Measurements from ENCODE around the gene NRN1.

DNA sequence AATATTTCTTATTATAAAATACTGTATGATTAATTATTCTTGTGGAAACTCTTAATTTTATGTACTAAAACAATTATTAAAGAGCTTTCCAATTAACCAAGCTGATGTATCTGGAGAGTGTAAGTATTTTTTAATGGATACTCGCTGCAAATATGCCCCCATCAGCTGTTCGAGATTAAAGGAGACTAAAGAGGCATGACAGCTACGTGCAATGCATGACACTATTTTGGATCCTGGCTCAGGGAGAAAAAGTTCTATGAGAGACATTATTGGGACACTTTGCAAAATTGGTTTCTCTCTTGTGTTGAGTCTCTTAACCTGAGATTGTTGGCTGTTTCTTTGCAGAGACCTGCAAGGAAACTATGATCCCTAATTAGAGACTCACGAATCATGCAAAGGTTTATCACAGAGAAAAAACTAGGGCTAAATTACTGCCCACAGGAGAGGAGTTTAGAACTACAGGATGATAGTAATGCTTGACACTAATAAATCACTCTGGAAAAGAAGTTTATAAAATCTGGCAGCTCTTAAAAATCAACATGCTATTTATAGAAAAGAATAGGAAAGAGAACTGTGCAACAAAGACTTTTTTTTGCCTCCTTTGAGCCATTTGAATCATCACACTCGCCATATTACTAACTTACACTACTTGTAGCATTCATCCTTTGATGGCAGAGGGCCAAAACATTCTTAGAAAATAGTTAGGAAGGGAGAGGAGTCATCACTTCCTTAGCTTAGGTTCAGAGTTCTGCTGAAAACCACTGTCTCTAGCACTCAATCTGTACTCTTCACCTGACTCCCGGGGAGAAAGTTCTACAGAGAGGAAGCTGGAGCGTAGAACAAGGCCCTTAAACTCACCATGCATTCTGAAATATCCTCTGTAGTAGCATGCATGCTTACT, 25.3 kb downstream of the NRN1 start:
- TF ChIP-seq EP300 (IDR thresholded peaks at IDR 0.05), result no peak
- TF ChIP-seq, protein P1, sequence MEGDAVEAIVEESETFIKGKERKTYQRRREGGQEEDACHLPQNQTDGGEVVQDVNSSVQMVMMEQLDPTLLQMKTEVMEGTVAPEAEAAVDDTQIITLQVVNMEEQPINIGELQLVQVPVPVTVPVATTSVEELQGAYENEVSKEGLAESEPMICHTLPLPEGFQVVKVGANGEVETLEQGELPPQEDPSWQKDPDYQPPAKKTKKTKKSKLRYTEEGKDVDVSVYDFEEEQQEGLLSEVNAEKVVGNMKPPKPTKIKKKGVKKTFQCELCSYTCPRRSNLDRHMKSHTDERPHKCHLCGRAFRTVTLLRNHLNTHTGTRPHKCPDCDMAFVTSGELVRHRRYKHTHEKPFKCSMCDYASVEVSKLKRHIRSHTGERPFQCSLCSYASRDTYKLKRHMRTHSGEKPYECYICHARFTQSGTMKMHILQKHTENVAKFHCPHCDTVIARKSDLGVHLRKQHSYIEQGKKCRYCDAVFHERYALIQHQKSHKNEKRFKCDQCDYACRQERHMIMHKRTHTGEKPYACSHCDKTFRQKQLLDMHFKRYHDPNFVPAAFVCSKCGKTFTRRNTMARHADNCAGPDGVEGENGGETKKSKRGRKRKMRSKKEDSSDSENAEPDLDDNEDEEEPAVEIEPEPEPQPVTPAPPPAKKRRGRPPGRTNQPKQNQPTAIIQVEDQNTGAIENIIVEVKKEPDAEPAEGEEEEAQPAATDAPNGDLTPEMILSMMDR (IDR thresholded peaks at IDR 0.05), result no peak
- no peak for TF ChIP-seq POLR2A (IDR thresholded peaks at IDR 0.05)

Data from stomach (tissue), 4 donors.